NCI-H2196 treated with DMSO at 0.1 percent for 48 hours (cell line): Measurements from ENCODE around the gene NDUFAF8.
A peak's percentile ranks its signal among the peaks of the same experiment; 100 is the strongest.

Experiments used
- DNase-seq: peaks from one replicate; lab custom pipeline; 2025; ENCODE audit not compliant: unreplicated experiment; lab: John Stamatoyannopoulos, UW

The NDUFAF8 gene

DNA sequence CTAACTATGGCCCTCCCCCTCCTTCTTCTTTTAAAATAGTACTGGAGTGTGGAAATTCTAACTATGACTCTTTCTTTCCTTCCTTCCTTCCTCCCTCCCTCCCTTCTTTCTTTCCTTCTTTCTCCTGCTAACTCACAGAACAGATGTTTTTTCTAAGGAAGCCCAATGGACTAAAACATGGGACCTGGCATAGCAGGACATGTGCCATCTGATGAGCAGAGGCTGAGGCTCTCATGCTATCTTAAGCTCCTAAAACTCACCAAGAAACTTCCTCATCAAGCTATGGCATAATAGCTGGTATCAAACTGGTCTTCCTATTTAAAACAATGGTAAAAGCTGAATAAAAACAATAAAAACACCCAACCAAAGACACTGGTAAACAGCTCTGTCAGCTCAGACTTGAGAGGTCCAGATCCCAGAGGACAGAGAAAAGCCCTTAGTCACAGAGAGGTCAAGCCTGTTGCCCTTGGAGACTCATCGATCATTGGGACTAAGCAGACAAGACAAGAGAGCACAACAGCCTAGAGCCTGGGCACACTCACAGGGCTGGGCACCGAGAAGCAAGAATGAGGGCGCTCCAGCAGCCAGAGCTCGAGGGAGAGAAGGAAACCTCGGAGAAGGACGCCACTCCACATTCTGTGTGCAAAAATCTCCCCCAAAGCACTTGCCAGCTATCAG is 28.4 kb downstream of the NDUFAF8 start:
- no peak for DNase-seq

DNA sequence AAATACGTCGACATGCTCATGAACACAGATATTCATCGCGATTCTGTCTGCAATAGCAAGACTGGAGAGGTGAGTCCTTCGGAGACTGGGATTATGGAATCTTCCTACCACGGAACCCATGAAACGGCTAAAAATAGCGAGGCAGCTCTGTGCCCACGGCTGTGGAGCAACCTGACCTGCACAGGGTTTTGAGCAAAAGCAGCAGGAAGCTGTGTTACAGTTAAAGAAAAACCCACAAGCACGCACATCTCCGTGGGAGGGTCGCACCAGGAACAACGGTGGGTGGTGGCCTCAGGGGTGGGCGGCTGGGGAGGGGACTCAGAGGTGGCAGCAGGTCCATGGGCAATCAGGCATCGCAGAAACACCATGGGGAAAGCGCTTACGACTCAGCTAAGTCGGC is 31.2 kb downstream of the NDUFAF8 start:
- no peak for DNase-seq

DNA sequence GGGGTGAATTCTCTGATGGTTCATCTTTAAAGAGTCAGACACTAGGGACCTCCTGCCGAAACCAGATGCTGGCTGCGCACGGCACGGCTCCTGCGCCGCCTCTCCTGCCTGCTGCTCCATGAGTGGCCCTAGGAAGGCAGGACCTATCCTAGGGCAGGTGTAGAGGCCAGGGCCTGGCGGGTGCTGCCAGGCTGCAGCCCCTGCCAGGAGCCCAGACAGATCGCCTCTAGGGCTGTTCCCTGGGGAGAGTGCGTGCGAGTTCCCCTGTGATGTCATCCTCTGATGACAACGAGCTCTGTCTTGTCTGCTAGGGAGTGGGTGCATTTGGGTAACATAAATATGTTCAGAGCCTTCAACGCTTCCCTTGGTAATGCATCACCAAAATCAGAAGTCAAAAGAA is 32.1 kb downstream of the NDUFAF8 start:
- no peak for DNase-seq

DNA sequence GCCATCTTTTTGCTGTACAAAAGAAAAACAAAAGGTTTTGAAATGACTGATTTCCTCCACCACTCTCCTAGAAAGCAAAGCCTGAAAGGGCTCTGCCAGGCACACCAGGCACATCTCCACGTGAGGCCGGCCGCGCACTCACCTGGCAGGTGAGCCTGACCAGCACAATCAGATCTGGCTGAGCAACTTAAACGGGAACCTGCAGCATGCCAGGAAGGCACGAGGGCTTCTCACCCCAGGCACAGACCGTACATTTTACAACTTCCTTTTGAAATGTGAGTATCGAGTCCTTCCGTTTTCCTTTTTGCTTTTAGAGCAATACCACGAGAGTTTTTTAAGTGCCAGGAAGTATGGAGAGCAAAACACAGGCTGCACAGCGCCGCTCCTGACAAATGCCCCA is 33.5 kb downstream of the NDUFAF8 start:
- DNase-seq = peak; percentile 71

DNA sequence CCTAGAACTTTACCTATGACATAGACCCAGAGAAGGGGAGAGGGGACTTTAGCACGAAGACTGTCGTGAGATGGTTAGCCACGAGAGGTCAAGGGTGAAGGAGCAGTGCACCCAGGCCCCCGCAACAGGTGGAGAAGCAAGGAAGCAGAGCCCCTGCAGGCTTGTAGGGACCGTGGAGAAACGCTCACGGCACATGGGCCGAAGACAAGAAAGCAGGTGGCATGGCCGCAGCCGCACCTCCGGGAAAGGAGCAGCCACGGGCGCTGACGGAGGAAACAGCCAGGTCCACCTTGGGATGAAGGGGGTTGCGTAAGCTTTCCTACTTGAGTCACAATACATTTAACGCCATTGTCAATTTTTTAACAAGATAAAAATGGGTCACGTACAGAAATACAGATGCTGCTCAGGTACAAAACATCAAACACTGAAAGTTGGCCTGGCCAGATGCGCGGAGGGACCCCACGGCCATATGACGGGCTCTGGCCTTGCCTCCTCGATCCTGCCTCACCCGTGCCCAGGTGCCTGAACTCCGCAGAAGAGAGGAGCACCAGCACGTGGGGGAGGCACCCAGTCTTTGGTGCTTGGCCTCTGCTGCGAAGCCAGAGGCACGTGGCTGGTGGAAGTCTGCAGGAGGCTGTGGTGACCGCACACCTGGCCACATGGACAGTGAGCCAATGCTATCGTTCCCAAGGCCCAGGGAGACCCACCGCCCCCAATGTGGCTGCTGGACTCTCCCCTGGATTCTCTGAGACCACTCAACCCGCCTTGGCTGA is 34.8 kb downstream of the NDUFAF8 start:
- no peak for DNase-seq

DNA sequence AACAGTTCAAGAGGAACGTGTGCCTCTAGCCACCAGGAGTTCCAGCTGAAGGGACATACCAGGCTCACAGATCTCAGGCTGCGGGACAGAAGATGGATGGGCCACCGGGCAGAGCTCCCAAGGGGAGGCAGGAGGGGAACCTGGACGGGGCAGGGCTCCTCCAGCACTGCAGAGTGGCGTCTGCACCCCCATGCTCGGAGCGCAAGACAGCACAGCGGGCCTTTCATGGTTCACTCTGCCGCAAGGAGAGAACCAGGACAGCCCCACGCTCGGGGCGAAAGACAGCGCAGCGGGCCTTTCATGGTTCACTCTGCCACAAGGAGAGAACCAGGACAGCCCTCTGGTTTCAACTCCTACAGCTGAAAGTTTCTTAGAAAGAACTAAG is 35.3 kb downstream of the NDUFAF8 start:
- no peak for DNase-seq

DNA sequence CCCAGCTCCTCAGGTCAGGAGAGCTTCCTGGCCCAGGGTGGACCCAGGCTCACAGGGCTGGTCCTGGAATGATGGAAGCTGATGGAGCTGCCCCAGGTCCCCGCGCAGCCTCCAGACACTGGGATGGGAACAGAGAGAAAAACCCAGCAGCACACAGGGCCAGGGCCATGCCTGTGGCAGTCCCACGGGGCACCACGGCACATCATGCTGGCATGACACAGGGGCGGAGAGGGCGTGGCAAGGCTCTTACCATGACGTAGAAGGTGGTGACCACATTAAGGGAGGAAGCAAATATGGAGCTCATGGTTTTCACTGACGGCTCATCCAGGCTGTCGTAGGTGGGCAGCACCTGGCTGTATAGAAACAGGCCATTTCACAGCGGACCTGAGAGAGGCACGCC is 37.7 kb downstream of the NDUFAF8 start:
- DNase-seq = no peak

DNA sequence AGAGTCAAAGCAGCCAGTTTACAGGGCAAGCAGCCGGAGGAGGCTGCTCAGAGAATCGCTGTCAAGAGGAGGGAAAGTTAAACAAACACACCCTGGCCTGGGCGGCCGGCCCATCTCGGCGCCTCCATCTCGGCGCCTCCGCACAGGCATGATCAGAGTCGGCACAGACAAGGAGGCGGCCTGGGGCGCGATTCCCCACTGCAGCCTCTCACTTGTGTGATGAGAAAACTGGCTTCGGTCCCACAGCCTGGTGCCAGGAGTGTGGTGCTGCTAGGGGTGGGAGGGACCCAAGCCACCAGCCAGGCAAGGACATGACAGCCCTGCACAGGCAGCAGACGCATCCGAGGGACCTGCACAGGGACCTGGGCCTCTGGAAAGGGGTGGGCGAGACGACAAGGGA is 38.3 kb downstream of the NDUFAF8 start:
- DNase-seq = peak; percentile 77

DNA sequence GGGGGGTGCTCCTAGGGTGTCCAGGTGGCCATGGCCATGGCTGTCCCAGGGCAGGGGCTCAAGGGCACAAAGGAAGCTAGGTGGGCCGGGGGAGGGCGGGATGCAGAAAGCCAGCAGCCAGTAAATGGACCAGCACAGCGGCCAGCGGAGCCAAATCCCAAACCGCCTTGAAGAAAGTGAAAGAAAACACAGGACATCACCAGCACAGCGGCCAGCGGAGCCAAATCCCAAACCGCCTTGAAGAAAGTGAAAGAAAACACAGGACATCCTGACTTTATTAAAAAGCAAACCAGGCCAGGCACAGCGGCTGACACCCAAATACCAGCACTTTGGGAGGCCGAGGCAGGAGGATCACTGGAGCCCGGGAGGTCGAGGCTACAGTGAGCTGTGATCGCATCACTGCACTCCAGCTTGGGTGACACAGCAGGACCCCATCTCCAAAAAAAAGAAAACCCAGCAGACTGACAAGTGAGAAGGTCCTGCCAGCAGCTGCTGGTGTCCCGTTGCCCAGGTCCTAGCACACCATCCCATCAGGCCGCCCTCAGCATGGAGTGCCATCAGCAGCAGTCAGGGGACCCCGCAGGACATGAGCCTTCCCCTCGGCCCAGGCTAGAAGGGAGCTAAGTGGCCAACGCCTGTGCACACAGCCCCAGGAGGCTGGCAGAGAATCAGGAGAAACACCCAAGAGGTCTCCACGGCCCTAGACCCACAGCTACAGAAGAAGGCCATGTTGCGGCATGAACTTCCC is 39.0 kb downstream of the NDUFAF8 start:
- DNase-seq = no peak

DNA sequence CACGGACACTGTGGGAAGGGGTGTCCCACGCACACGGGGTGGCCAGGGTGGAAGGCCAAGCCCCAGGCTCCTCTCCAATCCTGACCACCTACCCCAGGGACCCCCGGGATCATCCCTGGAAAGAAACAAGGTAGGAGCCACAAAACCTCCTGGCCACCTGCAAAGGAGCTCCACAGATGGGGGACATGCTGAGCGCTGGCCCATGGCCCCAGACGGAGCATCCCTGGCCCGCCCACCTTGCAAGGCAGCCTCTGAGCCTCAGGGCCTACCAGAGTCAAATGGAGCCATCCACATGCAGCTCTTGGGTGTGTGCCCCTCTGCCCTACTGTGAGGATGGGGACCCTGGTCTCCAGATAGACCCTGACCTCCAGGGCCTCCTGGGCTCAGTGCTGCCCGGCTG is 39.7 kb downstream of the NDUFAF8 start:
- DNase-seq = no peak

DNA sequence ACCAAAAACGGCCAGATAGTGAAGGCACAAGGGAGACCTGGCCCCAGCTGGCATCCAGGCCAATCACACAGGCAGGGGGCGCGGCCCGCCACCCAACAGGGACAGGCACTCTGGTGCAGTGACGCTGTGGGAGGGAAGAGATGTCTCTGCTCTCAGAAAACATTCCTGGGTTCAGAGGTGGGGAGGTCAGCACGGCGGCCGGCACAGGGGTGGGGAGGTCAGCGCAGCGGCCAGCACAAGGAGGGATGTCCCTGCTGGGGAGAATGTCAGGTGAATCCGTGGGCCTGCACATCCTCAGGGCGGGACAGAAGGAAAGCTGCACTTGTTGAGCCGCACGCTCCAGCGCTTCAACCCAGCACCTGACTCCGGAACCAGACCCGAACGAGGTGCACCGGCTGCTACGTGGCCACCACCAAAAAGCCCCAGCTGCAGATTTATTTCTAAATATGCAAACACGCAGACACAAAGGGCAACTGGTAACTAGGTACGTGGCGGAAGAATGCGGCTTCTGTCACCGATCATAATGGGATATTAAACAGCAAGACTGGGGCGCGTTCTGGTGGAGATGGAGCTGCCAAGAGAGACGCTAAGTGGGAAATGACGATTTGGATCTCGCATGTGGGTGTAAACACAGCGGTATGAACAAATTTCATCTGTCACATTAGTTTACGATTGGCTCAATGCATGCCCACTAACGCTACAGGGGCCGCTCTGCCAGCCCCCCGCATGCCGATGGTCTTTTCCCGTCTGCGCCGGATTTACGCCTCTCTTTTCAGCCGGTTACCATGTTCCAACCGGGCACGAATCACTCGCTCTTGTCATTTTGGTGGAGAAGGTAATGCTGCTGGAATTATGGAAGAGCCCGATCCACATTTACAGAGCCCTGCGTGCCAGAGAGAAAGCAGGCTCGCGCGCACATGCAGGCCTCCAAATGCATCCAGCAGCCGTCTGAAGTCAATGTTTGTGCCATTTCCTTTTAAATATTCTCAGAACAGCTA is 40.5 kb downstream of the NDUFAF8 start:
- no peak for DNase-seq

DNA sequence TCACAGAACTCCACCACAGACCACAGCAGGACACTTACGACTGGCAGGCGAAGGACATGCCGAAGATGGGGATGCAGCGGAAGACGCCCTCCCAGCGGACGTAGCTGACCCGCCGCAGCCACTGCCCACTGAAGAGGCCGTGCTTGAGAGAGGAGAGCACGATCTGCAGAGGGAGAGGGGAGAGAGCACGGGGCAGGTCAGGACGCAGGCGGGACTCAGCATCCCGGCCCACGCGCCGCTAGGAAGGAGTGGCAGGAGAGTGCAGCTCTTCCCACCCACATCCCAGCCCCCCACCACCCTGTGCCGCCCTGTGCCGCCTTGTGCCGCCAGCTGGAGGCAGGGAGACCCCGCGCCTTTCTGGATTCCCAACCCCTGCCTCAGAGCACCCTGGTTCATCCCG is 41.5 kb downstream of the NDUFAF8 start:
- DNase-seq = no peak

DNA sequence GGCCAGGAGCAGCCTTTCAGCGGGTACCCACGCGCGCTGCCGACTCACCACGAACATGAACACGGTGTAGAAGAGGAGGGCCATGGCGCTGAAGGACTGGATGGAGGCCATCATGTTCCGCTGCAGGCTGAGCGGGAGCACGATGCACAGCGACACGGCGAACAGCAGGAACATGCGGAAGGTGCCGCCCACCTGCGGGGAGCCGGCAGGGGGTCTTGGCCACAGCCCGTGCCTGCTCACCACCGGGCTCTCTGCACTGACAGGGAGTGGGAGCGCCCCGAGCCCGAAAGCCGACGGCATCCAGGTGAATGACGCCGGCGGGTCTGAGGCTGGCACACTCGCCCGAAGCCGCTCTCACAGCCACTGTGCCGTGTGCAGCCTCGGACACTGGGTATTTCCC is 43.0 kb downstream of the NDUFAF8 start:
- DNase-seq = no peak

DNA sequence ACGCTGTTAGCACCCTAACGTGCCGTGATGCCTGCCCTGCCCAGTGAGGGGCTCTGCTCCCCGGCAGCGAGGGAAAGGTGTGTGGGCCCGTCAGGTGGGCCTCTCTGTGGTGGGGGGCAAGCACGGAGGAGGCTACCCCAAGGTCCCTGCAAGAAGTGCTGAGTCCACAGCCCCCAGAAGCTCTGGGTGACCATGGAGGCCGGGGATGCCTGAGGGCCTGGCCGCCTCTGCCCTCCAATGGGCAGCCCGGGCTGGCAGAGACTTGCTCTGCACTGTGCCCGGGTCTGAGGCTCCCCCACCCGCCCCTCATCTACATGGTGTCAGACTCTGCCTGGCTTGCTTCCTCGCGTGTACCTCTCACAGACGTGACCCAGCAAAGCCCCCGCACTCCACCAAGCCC is 43.8 kb downstream of the NDUFAF8 start:
- no peak for DNase-seq

DNA sequence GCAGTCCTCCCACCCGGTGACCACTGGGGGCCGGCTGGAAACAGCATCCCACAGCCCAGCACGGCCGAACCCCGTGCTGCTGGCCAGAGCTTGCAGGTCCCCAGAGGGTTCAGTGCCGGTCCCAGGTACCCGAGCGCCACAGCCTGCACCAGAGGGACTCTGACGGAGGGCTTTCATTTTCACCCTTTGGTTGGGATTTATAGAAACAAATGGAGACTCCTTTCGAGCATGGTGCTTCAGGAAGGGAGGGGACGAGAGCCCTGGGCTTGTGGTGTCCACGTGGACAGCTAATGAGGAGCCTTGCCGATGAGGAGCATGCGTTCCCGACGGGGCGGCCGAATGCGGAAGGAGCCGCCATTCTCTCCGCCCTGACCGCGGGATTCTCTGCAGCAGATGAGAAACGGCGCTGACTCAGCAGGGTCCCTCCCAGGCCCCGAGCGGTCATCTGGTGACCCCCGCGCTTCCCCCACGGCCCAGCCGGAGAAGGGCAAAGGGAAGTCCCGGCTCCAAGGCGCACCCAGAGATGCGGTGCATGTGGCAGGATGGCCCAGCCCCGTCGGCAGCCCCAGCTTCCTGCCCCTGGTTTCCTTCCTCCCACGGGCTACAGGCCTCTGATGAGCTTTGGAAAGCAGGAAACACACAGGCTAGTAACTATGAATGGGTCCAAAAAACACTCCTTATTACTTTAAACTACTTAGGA is 46.2 kb downstream of the NDUFAF8 start:
- DNase-seq = no peak

DNA sequence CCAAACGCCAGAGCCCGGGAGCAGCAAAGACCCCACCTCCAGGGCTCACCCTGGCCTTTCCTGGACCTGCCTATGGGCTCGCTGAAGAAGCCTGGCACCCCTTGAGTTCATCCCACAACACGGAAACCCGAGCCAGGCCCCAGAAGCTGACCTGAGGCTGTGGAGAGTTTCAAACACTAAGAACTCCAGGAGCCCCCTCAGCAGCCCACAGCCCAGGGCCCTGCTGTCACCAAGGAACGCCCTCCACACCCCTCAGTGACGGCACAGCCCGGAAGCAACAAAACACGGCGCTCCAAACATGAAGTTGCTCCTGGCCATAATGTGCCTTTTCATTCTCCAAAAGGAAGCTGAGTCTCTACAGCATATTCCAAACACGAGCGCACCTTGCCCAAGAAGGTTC is 46.8 kb downstream of the NDUFAF8 start:
- no peak for DNase-seq

DNA sequence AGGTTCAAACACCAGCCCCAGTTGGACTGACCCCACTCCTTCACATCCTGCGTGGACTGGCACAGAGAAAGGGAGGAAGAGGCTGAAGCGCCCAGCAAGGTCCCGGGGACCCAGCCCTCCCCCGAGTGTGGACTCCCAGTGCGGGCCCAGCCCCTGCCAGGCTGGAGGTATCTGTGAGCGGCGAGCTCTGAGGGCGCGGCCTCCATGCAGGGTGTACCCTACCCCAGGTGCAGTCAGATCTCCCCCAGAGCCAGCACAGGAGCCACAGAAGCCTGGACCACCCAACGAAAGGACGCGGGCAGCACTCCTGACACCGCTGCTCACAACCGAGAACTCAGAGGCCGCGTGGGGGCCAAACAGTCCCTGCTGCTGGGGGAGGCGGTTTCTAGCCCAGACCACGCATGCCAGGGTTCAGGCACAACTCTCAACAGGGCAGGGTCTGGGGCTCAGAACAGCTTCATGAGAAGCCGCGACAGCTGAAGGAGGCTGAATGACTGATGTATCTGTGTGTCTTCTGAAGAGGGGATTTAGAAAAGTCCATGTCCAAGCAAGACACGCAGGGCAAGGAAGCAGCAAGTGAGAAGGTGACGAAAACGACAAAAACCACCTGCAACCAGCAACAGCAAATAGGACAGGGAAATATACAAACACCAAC is 47.5 kb downstream of the NDUFAF8 start:
- no peak for DNase-seq

DNA sequence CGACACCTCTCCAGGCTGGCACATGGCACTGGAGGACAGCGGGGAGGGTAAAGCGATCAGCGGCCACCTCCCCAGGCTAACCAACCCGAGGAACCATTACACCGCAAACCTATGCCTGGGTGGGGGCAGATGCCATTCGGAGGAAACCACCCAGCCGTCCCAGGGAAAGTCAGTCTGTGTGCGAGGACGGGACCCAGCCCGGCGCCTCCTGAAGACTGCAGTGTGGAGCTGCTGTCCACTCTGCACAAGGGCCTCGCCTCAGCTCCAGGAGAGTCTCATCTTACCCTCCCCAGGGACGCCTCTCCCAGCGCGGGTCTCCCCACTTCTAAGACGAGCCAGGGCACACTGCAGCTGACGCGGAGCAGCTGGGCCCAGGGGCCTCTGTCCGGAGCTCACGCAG is 48.0 kb downstream of the NDUFAF8 start:
- DNase-seq = no peak

DNA sequence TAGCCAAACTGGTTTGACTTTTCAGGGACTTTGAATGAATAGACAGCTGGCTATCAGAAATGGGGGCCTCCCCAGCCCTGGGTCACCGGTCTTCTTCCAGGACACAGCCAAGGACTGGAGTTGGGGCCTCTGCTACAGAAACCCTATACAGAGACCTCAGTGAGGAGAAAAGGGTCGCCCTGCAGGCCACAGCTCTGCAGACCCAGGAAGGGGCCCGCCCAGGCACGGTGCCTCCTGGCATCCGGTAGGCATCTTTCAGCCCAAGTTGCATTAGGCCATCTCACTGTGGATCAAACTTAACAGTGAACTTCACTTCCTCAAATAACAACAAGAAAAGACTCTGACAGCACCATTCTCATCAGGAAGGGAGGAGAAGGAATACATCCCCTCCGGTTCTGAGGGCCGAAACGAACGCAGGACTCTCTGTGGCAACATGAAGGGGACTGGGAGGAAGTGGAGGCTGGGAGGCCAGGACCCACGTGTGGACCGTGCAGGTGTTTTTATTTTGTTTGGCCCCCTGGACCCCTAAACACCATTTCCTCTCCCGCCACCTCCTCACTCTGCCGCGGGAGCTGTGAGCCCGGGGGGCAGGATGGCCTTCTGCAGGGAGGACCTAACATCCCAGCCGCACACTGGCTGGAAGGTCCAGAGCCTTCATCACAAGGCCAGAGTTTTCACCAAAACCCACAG is 48.8 kb downstream of the NDUFAF8 start:
- DNase-seq = no peak
